HG02973 (cell line): ENCODE data around the gene SCO2.

Source experiments
- ATAC-seq: cut with Tn5 transposase; IDR thresholded peaks from one replicate; pipeline ENCODE4 v1.9.1; 2021; ENCODE audit warnings: moderate library complexity; ENCODE audit not compliant: unreplicated experiment

Gene SCO2

DNA sequence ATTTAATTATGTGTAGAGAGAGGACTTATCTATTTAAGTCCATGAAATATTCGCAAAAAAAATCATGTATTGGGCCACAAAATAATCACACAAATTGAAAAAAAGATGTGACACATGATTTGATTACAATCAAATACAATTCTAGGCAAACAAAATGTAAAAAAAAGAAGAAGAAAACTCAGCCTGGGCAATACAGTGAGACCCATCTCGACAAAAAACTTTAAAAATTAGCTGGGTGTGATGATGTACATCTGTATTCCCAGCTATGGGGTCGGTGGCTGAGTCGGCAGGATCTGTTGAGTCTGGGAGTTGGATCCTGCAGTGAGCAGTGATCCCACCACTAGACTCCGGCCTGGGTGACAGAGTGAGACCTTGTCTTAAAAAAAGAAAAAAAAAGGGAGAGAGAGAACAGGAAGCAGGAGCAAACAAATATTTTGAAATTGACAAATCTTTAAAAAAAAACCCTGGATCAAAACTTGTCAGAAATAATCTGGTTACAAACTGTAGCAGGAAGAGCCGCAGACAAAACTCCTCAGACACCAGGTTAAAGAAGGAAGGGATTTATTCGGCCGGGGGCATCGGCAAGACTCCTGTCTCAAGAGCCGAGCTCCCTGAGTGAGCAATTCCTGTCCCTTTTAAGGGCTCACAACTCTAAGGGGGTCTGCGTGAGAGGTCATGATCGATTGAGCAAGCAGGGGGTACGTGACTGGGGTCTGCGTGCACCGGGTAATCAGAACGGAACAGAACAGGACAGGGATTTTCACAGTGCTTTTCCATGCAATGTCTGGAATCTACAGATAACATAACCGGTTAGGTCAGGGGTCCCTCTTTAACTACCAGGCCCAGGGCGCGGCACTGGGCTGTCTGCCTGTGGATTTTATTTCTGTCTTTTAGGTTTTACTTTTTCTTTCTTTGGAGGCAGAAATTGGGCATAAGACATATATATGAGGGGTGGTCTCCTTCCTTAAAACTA lies 7.7 kb upstream of the SCO2 start:
- ATAC-seq = no peak

GRCh38 chr22:50531962-50532674 lies 6.7 kb upstream of the SCO2 start:
- no peak for ATAC-seq

DNA sequence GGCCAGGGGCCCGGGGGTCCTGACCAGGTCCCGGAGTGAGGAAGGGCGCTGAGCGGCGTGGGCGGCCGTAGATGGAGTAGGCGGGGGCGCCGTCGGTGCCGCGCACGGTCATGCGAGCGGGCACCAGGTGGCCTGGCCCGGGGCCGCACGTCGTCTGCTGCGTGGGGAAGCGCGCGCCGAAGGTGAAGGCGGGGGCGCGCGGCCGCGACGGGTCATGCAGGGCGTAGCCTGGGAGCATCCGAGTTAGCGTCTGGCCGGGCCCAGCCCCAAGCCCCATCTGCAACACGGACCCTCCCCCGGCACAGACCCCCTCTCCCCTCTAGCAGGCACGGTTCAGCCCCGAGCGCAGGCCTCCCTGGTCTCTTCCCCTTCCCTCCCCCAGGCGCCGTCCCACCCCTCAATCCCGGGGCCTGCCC lies 6.2 kb upstream of the SCO2 start:
- ATAC-seq = no peak

DNA sequence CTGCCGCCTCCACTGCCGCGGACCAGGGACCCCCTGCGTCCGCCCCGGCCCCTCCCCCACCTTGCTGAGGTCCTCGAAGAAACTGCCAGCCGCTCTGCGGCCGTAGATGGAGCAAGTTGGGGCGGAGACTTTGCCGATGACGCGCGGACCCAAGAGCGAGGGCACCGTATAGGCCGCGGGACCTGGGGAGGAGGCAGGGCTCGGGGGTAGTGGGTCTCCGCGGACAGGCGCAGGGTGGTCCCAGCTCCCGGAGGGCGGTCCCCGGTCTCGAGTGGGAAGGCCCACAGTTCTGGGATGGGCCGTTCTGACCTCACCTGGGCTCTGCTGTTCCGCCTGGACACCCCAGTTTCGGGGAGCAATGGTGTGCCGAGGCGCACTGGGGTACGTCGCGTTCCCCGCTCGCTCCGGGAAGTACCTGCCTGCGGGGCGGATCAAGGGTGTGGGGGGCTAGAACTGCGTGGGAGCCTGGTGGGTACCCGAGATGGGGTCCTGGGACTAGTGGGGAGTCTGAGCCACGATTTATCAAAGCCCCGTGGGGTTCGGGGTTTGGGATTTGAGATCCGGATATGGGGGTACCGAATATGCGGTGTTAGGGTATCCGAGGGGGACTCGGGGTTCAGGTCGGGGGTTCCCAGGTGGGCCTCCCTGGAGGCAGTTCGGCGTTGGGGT lies 5.6 kb upstream of the SCO2 start:
- ATAC-seq = peak; percentile 19

GRCh38 chr22:50530580-50530876 lies 5.1 kb upstream of the SCO2 start:
- ATAC-seq = no peak

DNA sequence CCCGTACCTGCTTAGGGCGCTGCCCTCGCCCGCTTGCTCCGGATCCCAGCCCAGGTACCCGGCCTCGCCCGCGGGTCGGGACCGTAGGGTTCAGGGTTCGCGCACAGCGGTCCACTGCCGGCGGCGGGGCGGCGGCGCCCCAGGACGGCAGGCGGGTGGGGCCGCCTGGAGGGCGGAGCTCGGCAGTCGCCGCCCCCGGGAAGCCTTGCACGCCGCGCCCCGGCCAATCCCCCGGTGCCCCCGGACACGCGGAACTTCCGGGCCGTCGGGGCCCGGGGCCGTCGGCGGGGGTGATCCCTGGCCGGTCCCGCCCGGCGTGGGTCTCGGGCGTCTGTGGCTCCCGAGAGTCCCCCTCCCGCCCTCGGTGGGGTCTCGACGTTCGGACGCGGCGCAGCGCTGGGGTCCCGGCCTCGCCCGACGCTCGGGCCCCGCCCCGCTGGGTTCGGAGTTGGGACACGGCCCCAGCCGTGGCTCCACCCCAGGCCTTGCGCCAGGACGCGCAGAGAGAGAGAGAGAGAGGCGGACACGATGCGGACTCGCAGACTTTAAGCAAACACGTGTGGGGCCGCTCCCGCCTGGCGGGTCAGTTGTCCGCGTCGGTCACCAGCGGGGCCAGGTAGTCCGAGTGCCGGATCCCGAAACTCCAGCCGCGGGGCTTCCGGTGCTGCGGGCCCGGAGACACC lies 4.6 kb upstream of the SCO2 start, which contains the start of gene TYMP:
Gene TYMP (minus strand): TSS at position 116 of the 683 bp plus-strand sequence. CDS start 303 bp downstream, outside the sequence.
- no peak for ATAC-seq

- no peak for ATAC-seq
These were observed 4.1 kb upstream of the SCO2 start for GRCh38 chr22:50529416-50529896.

DNA sequence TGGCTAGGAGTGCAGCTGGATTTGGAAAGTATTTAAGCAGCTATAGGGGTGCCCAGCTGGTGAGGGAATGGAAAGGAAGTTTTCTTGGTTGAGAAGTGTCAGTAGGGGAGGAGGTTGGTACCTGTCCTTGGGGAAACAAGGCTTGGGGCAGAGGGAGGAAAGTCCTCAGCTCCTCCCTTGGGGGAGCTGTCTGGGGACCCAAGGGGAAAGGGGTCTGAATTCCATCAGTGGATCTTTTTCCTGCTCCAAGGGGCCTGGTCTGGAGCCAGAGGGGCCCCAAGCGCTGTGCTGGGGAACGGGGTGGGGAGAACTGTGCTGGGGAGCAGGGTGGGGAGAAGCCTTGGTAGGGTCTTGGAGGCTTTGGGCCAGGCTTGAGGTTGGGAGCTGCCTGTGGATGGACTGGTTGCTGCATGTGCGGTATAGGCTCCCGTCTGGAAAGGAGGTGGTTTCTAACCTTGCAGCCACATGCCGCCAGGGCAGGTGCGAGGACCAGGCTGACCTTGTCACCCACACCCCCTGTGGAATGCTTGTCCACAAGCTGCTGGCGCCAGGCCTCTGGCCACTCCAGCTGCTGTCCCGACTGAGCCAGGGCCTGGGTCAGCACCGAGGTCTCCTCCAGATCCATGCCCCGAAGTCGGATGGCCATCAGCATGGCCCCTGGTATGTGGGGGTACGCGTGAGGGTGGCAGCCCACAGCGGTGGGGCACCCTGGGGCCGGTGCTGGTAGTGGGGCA lies 3.5 kb upstream of the SCO2 start:
- no peak for ATAC-seq

DNA sequence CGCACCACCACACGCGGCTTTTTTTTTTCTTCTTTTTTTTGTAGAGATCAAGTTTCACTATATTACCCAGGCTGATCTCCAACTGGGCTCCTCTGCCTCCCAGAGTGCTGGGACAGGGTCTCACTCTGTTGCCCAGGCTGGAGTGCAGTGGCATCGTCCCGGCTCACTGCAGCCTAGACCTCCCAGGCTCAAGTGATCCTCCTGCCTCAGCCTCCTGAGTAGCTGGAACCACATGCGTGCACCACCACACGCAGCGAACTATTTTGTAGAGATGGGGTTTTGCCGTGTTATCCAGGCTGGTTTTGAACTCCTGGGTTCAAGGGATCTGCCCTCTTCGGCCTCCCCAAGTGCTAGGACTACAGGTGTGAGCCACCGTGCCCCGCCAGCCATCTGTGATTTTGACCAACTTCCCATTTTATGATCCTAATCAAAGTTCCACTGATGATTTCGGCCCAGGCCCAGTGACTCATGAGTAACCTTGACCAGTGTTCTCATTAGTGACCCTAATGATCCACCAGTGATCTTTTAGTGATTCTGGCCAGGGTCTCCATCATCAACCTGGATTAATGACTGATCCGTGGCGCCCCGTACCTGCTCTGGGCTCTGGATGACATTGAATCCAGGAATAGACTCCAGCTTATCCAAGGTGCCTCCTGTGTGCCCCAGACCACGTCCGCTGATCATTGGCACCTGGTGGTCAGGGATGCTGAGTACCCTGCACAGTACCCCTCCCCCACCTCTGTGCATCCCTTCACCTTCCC lies 2.7 kb upstream of the SCO2 start:
- ATAC-seq = no peak

DNA sequence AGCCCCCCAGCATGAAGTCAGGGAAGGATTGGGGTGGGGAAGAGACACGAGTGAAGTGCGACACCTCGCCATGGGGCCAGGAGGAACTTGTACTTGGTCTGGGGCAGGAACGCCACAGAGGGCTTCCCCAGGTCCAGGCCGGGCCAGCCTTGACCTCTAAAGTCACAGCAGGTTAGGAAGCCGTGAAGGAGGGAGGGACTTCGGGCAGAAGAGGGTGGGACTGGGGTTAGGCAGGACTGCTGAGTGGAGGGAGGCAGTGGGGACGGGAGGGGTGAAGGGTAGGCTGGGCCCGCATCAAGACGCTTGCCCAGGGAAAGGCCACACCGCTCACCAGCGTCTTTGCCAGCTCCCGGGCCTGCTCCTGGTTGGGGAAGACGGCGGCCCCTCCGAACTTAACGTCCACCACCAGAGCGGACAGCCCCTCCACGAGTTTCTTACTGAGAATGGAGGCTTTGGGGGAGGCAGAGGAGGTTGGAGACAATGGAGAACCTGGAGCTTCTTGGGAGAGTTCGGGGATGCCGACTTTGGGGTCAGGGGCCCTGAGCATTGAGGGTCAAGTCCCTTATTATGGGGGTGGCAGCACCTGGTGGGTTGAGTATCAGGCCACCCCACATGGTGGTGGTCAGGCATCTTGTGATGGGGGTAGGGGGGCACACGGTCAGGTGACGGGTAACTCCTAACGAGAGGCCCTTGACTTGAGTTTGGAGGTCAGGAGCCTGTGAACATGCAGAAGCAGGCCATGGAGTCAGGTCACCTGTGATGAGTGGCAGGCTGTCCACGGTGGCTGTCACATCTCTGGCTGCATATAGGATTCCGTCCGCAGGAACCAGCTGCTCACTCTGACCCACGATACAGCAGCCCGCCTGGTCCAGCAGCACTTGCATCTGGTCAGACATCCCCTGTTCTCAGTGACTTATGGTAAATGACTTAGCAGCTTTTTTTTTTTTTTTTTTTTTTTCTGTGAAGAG lies 1.7 kb upstream of the SCO2 start:
- ATAC-seq = no peak

DNA sequence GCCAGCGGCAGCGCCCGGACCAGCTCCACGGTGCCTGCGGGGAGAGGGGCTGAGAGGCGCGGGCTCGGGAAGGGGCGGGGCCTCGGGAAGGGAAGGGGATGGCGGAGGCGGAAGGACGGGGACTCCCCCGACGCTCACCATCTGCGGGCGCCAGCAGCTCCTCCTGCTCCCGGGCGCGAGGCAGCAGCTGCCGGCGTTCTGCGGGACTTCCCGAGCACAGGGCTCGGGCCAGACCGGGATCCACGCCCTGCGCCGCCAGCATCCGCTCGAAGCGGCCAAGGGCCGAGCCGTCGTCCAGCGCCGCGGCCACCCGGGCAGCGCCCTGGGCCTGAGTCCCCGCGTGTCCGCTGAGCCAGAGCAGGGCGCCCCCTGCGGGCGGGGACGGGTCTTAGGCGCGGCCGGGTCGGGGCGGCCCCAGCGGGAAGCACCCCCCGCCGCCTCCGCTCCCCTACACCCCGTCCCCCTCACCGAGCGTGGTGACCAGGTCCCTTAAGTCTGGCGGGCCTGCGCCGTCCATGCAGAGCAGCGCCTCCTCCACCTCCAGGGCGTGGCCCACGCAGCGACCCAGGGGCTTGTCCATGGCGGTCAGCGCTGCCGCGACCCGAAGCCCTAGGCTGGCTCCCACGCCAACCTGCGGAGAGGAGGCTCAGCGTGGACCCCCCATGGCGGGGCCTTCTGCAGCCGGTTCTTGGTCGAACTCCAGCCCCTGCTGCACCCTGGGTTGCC lies 873 bp upstream of the SCO2 start:
- ATAC-seq = peak; percentile 19

DNA sequence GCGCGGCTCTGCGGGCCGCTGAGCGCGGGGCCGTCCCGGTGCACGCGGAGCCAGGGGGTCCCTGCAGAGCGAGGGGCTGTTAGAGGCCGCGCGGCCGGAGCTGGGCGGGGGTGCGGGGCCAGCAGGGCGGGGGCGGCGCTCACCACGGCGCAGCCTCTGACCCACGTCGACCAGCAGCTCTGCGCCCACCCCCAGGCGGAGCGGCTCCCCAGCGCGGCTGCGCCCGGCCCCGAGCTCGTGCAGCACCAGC lies 385 bp upstream of the SCO2 start:
- peak; percentile 21 for ATAC-seq

GRCh38 chr22:50524676-50525103 lies 708 bp downstream of the SCO2 start:
- ATAC-seq = no peak

DNA sequence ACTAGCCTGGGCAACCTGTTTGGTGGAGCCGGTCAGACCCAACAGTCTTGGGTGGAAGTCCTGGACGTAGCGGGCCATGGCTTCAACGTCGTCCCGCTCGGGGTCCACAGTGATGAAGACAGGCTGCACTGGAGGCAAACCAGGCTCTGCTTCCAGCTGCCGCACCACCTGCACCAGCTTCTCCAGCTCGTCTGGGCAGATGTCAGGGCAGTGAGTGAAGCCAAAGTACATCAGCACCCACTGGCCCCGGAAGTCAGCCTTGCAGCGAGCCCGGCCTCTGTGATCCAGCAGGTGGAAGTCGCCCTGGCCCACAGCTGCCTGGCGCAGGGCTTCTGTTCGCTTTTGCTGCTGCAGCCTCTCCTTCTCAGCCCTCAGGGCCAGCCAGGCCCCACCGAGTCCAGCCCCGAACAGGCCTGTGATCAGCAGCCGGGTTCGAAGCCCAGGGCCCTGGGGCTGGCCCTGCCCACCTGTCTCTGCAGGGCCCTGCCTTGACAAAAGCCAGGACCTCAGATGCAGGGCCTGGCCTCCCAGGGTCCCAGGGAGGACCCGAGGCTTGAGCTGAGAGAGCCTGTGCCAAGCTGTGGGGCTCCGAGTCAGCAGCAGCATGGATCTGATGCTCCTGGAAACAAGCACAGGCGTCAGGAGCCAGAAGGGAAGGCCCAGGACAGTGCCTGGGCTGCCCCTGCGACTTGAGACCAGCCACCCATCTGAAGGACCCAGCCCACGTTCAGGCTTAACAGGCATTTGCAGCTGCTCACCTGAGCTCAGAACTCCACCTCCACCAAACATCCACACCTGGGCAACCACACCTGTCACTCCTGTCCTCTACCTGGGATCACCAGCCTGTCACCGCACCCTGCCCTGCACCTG lies 1.4 kb downstream of the SCO2 start:
- ATAC-seq = no peak

GRCh38 chr22:50523458-50523805 lies 2.0 kb downstream of the SCO2 start:
- no peak for ATAC-seq

GRCh38 chr22:50522806-50523438 lies 2.5 kb downstream of the SCO2 start:
- ATAC-seq = no peak
